SJSA1 (cell line): Measurements from ENCODE around the gene PSMB2. TPM values are rescaled to one million over a fixed set of nuclear protein-coding genes. Genes with fewer than 3 reads are reported as not detected.
"Not testable (repeated sequence)": the region's sequence is repeated elsewhere in the genome, so short reads cannot be mapped to it uniquely, and the experiment has no call there.

Source experiments
- DNase-seq, 2 experiments: peaks; one replicate each; pipeline ENCODE4 v3.0.0-alpha.2; 2015 to 2020; ENCODE audit warnings: low spot score in 2 of 2, low read depth in 1 of 2
- H3K27ac ChIP-seq: fragments of 250-450 bp; sonication (Bioruptor Pico); 2 replicates; pipeline ENCODE4 v1.5.1; 2020; ENCODE audit warnings: mild to moderate bottlenecking, moderate library complexity
- H3K27me3 ChIP-seq: fragments of 250-450 bp; sonication (Bioruptor Pico); replicated peaks from 2 replicates; pipeline ENCODE4 v1.5.1; 2020; ENCODE audit warnings: mild to moderate bottlenecking, moderate library complexity
- H3K36me3 ChIP-seq: fragments of 250-450 bp; sonication (Bioruptor Pico); 2 replicates; pipeline ENCODE4 v1.5.1; 2020; ENCODE audit warnings: mild to moderate bottlenecking
- H3K4me1 ChIP-seq: fragments of 250-450 bp; sonication (Bioruptor Pico); replicated peaks from 2 replicates; pipeline ENCODE4 v1.6.1; 2021; ENCODE audit warnings: mild to moderate bottlenecking
- H3K4me3 ChIP-seq: fragments of 250-450 bp; sonication (Bioruptor Pico); 2 replicates; pipeline ENCODE4 v1.5.1; 2020; ENCODE audit warnings: mild to moderate bottlenecking
- H3K9me3 ChIP-seq: fragments of 250-450 bp; sonication (Bioruptor Pico); replicated peaks from 2 replicates; pipeline ENCODE4 v1.5.1; 2020; ENCODE audit warnings: mild to moderate bottlenecking
- total RNA-seq: library from RNA; depleted of rRNA; stranded (reverse); fragments of >200 nt; shearing (Covaris generic); gene quantifications from 2 replicates; pipeline ENCODE4 v1.2.3, GENCODE V29; 2014

The PSMB2 gene
- total RNA-seq, 1 experiment from 2014 or later = 48.3 TPM

GRCh38 chr1:35597870-35598269, 43.5 kb downstream of the PSMB2 start:
- H3K36me3 ChIP-seq = peaks cover 58% of the 10 kb centered on the region
- no peaks in the 10 kb centered on the region for H3K4me1 ChIP-seq
- H3K27me3 ChIP-seq = no peaks in the 10 kb centered on the region
- DNase-seq = no peak
- no peak overlapping the region for H3K27ac ChIP-seq
- H3K9me3 ChIP-seq = no peaks in the 10 kb centered on the region
- H3K4me3 ChIP-seq = no peak overlapping the region

- H3K4me3 ChIP-seq = no peak overlapping the region
- peaks cover 40% of the 10 kb centered on the region for H3K36me3 ChIP-seq
- H3K27me3 ChIP-seq = no peaks in the 10 kb centered on the region
- H3K9me3 ChIP-seq = no peaks in the 10 kb centered on the region
- no peak for DNase-seq
- no peaks in the 10 kb centered on the region for H3K4me1 ChIP-seq
- no peak overlapping the region for H3K27ac ChIP-seq
Observed at GRCh38 chr1:35595684-35596083, 45.6 kb downstream of the PSMB2 start.

GRCh38 chr1:35594005-35594760, 47.1 kb downstream of the PSMB2 start:
- Histone ChIP-seq H3K9me3 (no peaks in the 10 kb centered on the region), H3K4me3 (no peak overlapping the region), H3K4me1 (no peaks in the 10 kb centered on the region), H3K27me3 (no peaks in the 10 kb centered on the region), H3K36me3 (peaks cover 25% of the 10 kb centered on the region), H3K27ac (no peak overlapping the region)
- DNase-seq = no peak

- Histone ChIP-seq H3K9me3 (no peaks in the 10 kb centered on the region), H3K36me3 (peaks cover 18% of the 10 kb centered on the region), H3K27ac (no peak overlapping the region), H3K27me3 (no peaks in the 10 kb centered on the region), H3K4me3 (no peak overlapping the region), H3K4me1 (no peaks in the 10 kb centered on the region)
- no peak for DNase-seq
Observed at GRCh38 chr1:35592991-35593769, 48.1 kb downstream of the PSMB2 start.

GRCh38 chr1:35591211-35591610, 50.1 kb downstream of the PSMB2 start:
- no peak overlapping the region for H3K4me3 ChIP-seq
- no peaks in the 10 kb centered on the region for H3K4me1 ChIP-seq
- no peak for DNase-seq
- no peak overlapping the region for H3K27ac ChIP-seq
- H3K27me3 ChIP-seq = no peaks in the 10 kb centered on the region
- H3K9me3 ChIP-seq = no peaks in the 10 kb centered on the region
- H3K36me3 ChIP-seq = peaks cover 5% of the 10 kb centered on the region; the same call in 1 of the 2 replicates

- DNase-seq = no peak
- no peak overlapping the region for H3K4me3 ChIP-seq
- H3K36me3 ChIP-seq = no peaks in the 10 kb centered on the region
- H3K4me1 ChIP-seq = no peaks in the 10 kb centered on the region
- H3K27me3 ChIP-seq = no peaks in the 10 kb centered on the region
- H3K9me3 ChIP-seq = no peaks in the 10 kb centered on the region
- no peak overlapping the region for H3K27ac ChIP-seq
Observed at GRCh38 chr1:35590476-35591040, 50.8 kb downstream of the PSMB2 start.

- no peaks in the 10 kb centered on the region for H3K9me3 ChIP-seq
- H3K27me3 ChIP-seq = no peaks in the 10 kb centered on the region
- H3K27ac ChIP-seq = no peak overlapping the region
- no peaks in the 10 kb centered on the region for H3K4me1 ChIP-seq
- no peak for DNase-seq
- no peaks in the 10 kb centered on the region for H3K36me3 ChIP-seq
- no peak overlapping the region for H3K4me3 ChIP-seq
Observed at GRCh38 chr1:35589516-35590427, 51.6 kb downstream of the PSMB2 start.

- Histone ChIP-seq H3K4me3 (no peak overlapping the region), H3K27ac (no peak overlapping the region), H3K4me1 (no peaks in the 10 kb centered on the region), H3K9me3 (no peaks in the 10 kb centered on the region), H3K27me3 (no peaks in the 10 kb centered on the region), H3K36me3 (no peaks in the 10 kb centered on the region)
- DNase-seq = no peak
Observed at GRCh38 chr1:35588197-35588910, 53.0 kb downstream of the PSMB2 start.

GRCh38 chr1:35587736-35588135, 53.6 kb downstream of the PSMB2 start:
- Histone ChIP-seq H3K4me1 (no peaks in the 10 kb centered on the region), H3K27me3 (no peaks in the 10 kb centered on the region), H3K4me3 (no peak overlapping the region), H3K9me3 (no peaks in the 10 kb centered on the region), H3K36me3 (no peaks in the 10 kb centered on the region), H3K27ac (no peak overlapping the region)
- no peak for DNase-seq

GRCh38 chr1:35586808-35587207, 54.5 kb downstream of the PSMB2 start:
- H3K36me3 ChIP-seq = no peaks in the 10 kb centered on the region
- H3K4me1 ChIP-seq = no peaks in the 10 kb centered on the region
- no peaks in the 10 kb centered on the region for H3K9me3 ChIP-seq
- DNase-seq = no peak
- no peaks in the 10 kb centered on the region for H3K27me3 ChIP-seq
- no peak overlapping the region for H3K27ac ChIP-seq
- H3K4me3 ChIP-seq = no peak overlapping the region

GRCh38 chr1:35585805-35586204, 55.5 kb downstream of the PSMB2 start:
- not testable (repeated sequence) for H3K4me1 ChIP-seq, H3K27ac ChIP-seq, H3K27me3 ChIP-seq, H3K4me3 ChIP-seq, DNase-seq, H3K9me3 ChIP-seq, H3K36me3 ChIP-seq

- Histone ChIP-seq H3K27me3 (0 out of 2 replicates have a peak, but pooled peaks cover 2% of the 10 kb centered on the region), H3K36me3 (no peaks in the 10 kb centered on the region), H3K9me3 (no peaks in the 10 kb centered on the region), H3K4me1 (no peaks in the 10 kb centered on the region), H3K27ac (no peak overlapping the region), H3K4me3 (no peak overlapping the region)
- DNase-seq = no peak
Observed at GRCh38 chr1:35585281-35585680, 56.0 kb downstream of the PSMB2 start.

- not testable (repeated sequence) for H3K27me3 ChIP-seq, H3K36me3 ChIP-seq, H3K4me1 ChIP-seq
Observed at GRCh38 chr1:35581621-35582020, 59.7 kb downstream of the PSMB2 start.

More at GRCh38 chr1:35581621-35582020, 59.7 kb downstream of the PSMB2 start:
- H3K9me3 ChIP-seq, H3K27ac ChIP-seq, H3K4me3 ChIP-seq, DNase-seq: not testable (repeated sequence)
